K562 (cell line): ENCODE measurements around the gene ASPDH. TPM values are rescaled to one million over a fixed set of nuclear protein-coding genes. Genes with fewer than 3 reads are reported as not detected.

Experiments used
- ATAC-seq: fragments of 200-7000 bp; cut with Tn5 transposase; 3 replicates; pipeline ENCODE4 v1.9.1; 2020; ENCODE audit warnings: moderate library complexity
- BruUV-seq: library from RNA; stranded (reverse); fragments of 400-500 nt; replicated peaks from 2 replicates; lab custom pipeline; 2021; lab: Mats Ljungman, UMichigan
- CTCF ChIA-PET: fragments of 300-600 bp; formaldehyde crosslinking; extraction: SDS; loops from one replicate; lab custom pipeline; 2021; ENCODE audit warnings: low intra/inter-chr PET ratio; lab: Yijun Ruan, JAX
- POLR2A ChIA-PET: fragments of 300-600, 350-650 bp; sonication (Branson Sonifier 250); formaldehyde crosslinking; extraction: SDS; loops from one replicate; lab custom pipeline; 2021; ENCODE audit warnings: antibody characterized with exemption, inconsistent platforms; lab: Yijun Ruan, JAX
- DNase-seq, 4 experiments: peaks; one replicate each; pipeline versions ENCODE4 v3.0.0 to v3.0.0-alpha.2; 2011 to 2018; ENCODE audit warnings: low spot score in 3 of 4, mixed read lengths in 3 of 4; ENCODE audit errors: extremely low read depth in 1 of 4
- FAIRE-seq: peaks from 2 replicates; lab custom pipeline; 2011; peaks lifted over from hg19 to GRCh38; lab: Jason Lieb, UNC
- H2AFZ ChIP-seq: 2 replicates; pipeline ENCODE4 v1.6.0; 2011; ENCODE audit warnings: low read depth, low read length, control low read depth, inconsistent platforms
- H3K27ac ChIP-seq: fragments of 200-600 bp; 3 replicates; pipeline ENCODE4 v1.8.0; 2011; ENCODE audit warnings: low read depth, mild to moderate bottlenecking, control low read depth, inconsistent platforms, low read length, moderate library complexity, mixed read lengths; ENCODE audit errors: extremely low read depth
- H3K27me3 ChIP-seq, 2 experiments: fragments of 300-600 bp in 1 of 2; 2 replicates in 1 of 2; 3 replicates in 1 of 2; pipeline versions ENCODE4 v1.6.0 to v1.8.0; 2011; ENCODE audit warnings: inconsistent platforms in 2 of 2, low read length in 2 of 2, mild to moderate bottlenecking in 1 of 2, mixed read lengths in 1 of 2, moderate library complexity in 1 of 2; ENCODE audit not compliant: control insufficient read depth in 2 of 2, insufficient read depth in 2 of 2
- H3K36me3 ChIP-seq: fragments of 300-600 bp; 3 replicates; pipeline ENCODE4 v1.8.0; 2011; ENCODE audit warnings: mild to moderate bottlenecking, low read length, inconsistent platforms; ENCODE audit not compliant: control insufficient read depth, insufficient read depth
- H3K4me1 ChIP-seq, 2 experiments: fragments of 200-600 bp in 1 of 2; replicated peaks in 1 of 2; 2 replicates in 1 of 2; 3 replicates in 1 of 2; pipeline versions ENCODE4 v1.5.1 to v1.8.0; 2011; ENCODE audit warnings: inconsistent platforms in 2 of 2, low read length in 2 of 2, mild to moderate bottlenecking in 1 of 2, mixed read lengths in 1 of 2, moderate library complexity in 1 of 2; ENCODE audit not compliant: control insufficient read depth in 2 of 2, insufficient read depth in 2 of 2
- H3K4me2 ChIP-seq: 2 replicates; pipeline ENCODE4 v1.6.1; 2011; ENCODE audit warnings: low read length, control low read depth, inconsistent platforms, mixed read lengths; ENCODE audit not compliant: insufficient read depth
- H3K4me3 ChIP-seq: fragments of 200-600 bp; sonication (generic), shearing (Covaris generic); 2 replicates; pipeline ENCODE4 v1.5.1; 2016; ENCODE audit warnings: control low read depth, inconsistent platforms
- H3K79me2 ChIP-seq: fragments of 200-600 bp; 3 replicates; pipeline ENCODE4 v1.8.0; 2011; ENCODE audit warnings: low read length, inconsistent platforms; ENCODE audit not compliant: control insufficient read depth, insufficient read depth
- H3K9ac ChIP-seq, 2 experiments: 2 replicates each; pipeline versions ENCODE4 v1.6.0 to v1.6.1; 2011; ENCODE audit warnings: low read depth in 2 of 2, low read length in 2 of 2, control low read depth in 1 of 2, inconsistent platforms in 1 of 2, mild to moderate bottlenecking in 1 of 2, mixed read lengths in 1 of 2; ENCODE audit not compliant: insufficient read depth in 1 of 2
- H3K9me1 ChIP-seq: one replicate; pipeline ENCODE4 v1.6.0; 2011; ENCODE audit warnings: inconsistent platforms, mild to moderate bottlenecking, low read length, moderate library complexity; ENCODE audit not compliant: control insufficient read depth, insufficient read depth
- H3K9me3 ChIP-seq: replicated peaks from 2 replicates; pipeline ENCODE4 v1.5.1; 2011; ENCODE audit warnings: low read depth, low read length, inconsistent platforms; ENCODE audit not compliant: control insufficient read depth, insufficient read depth
- H4K20me1 ChIP-seq: replicated peaks from 2 replicates; pipeline ENCODE4 v1.6.1; 2011; ENCODE audit warnings: low read length, inconsistent platforms, mixed read lengths; ENCODE audit not compliant: control insufficient read depth, insufficient read depth
- BDP1 ChIP-seq: IDR thresholded peaks from 3 replicates; pipeline ENCODE4 v1.6.1; 2011; ENCODE audit not compliant: insufficient read length, insufficient read depth
- BRF2 ChIP-seq: IDR thresholded peaks from 3 replicates; pipeline ENCODE4 v1.6.1; 2011; ENCODE audit warnings: borderline replicate concordance, mild to moderate bottlenecking; ENCODE audit not compliant: insufficient read length, insufficient read depth
- CREB5 ChIP-seq: fragments of 250-450 bp; sonication (Bioruptor Pico); IDR thresholded peaks from 2 replicates; pipeline ENCODE4 v1.5.0; 2020; ENCODE audit warnings: mild to moderate bottlenecking
- DACH1 ChIP-seq: fragments of 450-650 bp; IDR thresholded peaks from 2 replicates; pipeline ENCODE4 v1.6.1; 2018; ENCODE audit not compliant: partially characterized antibody
- HDAC2 ChIP-seq: fragments of 450-650 bp; IDR thresholded peaks from 2 replicates; pipeline ENCODE4 v1.6.1; 2016; ENCODE audit warnings: mild to moderate bottlenecking
- HDGF ChIP-seq: fragments of 450-650 bp; IDR thresholded peaks from 2 replicates; pipeline ENCODE4 v1.6.1; 2016
- MAZ ChIP-seq, 2 experiments: fragments of 450-650 bp in 1 of 2; sonication (generic) in 1 of 2; formaldehyde crosslinking; IDR thresholded peaks in 1 of 2; conservative IDR thresholded peaks in 1 of 2; 2 replicates each; pipeline versions ENCODE4 v1.4.0 to v1.5.0; 2020; ENCODE audit warnings: mild to moderate bottlenecking in 1 of 2, missing genetic modification reagents in 1 of 2
- NFATC3 ChIP-seq: fragments of 450-650 bp; IDR thresholded peaks from 2 replicates; pipeline ENCODE4 v1.6.1; 2017; ENCODE audit warnings: mild to moderate bottlenecking
- NUFIP1 ChIP-seq: fragments of 450-650 bp; IDR thresholded peaks from 2 replicates; pipeline ENCODE4 v1.6.1; 2018; ENCODE audit not compliant: partially characterized antibody
- PREB ChIP-seq: sonication (generic); formaldehyde crosslinking; IDR thresholded peaks from 2 replicates; pipeline ENCODE4 v1.8.1; 2023; ENCODE audit warnings: mild to moderate bottlenecking, missing genetic modification reagents
- SPI1 ChIP-seq: IDR thresholded peaks from 2 replicates; pipeline ENCODE4 v1.6.1; 2011; ENCODE audit warnings: low read depth, low read length, control low read depth, borderline replicate concordance
- SREBF2 ChIP-seq: sonication (generic); formaldehyde crosslinking; IDR thresholded peaks from 2 replicates; pipeline ENCODE4 v1.4.0; 2020; ENCODE audit warnings: mild to moderate bottlenecking, missing genetic modification reagents
- XRCC3 ChIP-seq: fragments of 450-650 bp; IDR thresholded peaks from 2 replicates; pipeline ENCODE4 v1.6.1; 2017; ENCODE audit warnings: mild to moderate bottlenecking, moderate library complexity
- ZNF280A ChIP-seq: fragments of 450-650 bp; IDR thresholded peaks from 2 replicates; pipeline ENCODE4 v1.6.1; 2018; ENCODE audit warnings: mild to moderate bottlenecking, low read depth; ENCODE audit not compliant: partially characterized antibody
- ZNF644 ChIP-seq: fragments of 200-800 bp; sonication (Bioruptor generic); IDR thresholded peaks from 2 replicates; pipeline ENCODE4 v1.6.1; 2016; ENCODE audit warnings: low read depth, missing genetic modification characterization, missing compliant biosample characterization
- WGBS: fragments of 100-300 bp; shearing (Covaris generic); methylation state at CpG from one replicate; pipeline ENCODE4 v1.1.6; 2016; ENCODE audit warnings: low coverage, mixed read lengths; ENCODE audit not compliant: insufficient coverage; ENCODE audit errors: missing lambda C conversion rate; 5-methylcytosine and 5-hydroxymethylcytosine counted together
- in situ Hi-C: fragments of 300-500 bp; cut with MboI; formaldehyde crosslinking; loops from 4 replicates; pipeline ENCODE4 v1.15.0; 2018; ENCODE audit warnings: inconsistent platforms, mixed read lengths
- intact Hi-C: fragments of 100-400 bp; cut with micrococcal nuclease; formaldehyde crosslinking; loops from 2 replicates; pipeline ENCODE4 v1.14.2; 2022
- polyA plus RNA-seq, 8 experiments: library from polyadenylated mRNA; depleted of rRNA in 4 of 8; stranded (reverse) in 5 of 8; unstranded in 3 of 8; fragments of >200 nt; fragmentation: Nextera tagmentation in 2 of 8; fragmentation: Illumina TruSeq in 1 of 8; extraction: Ambion mirVana in 2 of 8; extraction: Trizol in 1 of 8; gene quantifications; 2 replicates each; pipeline versions ENCODE4 v1.2.1 to v1.2.3, GENCODE V29; 2011 to 2014; ENCODE audit warnings: inconsistent platforms in 1 of 8, missing spikeins in 1 of 8
- total RNA-seq, 7 experiments: library from RNA; depleted of rRNA in 6 of 7; stranded (reverse); fragments of >200 nt in 6 of 7; fragmentation: Illumina TruSeq in 2 of 7; extraction: Trizol in 2 of 7; gene quantifications; 2 replicates each; pipeline versions ENCODE4 v1.2.1 to v1.2.3, GENCODE V29; 2011 to 2021; ENCODE audit warnings: low replicate concordance in 1 of 7
- TF ChIP-seq, protein P1 (sequence below): sonication (generic); formaldehyde crosslinking; IDR thresholded peaks from 2 replicates; pipeline ENCODE4 v1.8.0; 2022; ENCODE audit warnings: mild to moderate bottlenecking, missing genetic modification reagents
- TF ChIP-seq, protein P2 (sequence below): sonication (generic); formaldehyde crosslinking; IDR thresholded peaks from 2 replicates; pipeline ENCODE4 v1.8.0; 2022; ENCODE audit warnings: missing genetic modification reagents, mild to moderate bottlenecking, borderline replicate concordance

ASPDH gene
- total and polyA plus RNA-seq, 9 of the 15 experiments (the other 6 are each of a cell fraction or from before 2014, with no cell fraction given): not detected

DNA sequence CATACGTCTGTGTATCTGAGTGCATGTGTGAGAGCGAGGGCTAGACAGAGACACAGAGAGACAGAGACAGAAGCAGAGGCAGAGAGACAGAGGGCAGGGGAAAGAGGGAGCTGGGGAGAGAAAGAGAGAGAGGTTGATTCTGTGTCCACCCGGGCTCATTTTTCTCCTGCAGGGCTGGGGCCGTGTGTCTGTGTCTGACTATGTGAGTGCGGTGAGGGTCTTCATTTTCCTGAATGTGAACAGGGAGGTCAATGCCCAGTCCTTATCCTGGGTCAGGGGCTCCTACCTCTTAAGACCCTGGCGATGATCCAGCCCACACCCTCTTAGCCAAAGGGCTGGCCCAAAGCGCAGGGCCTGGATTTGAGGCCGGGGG lies 36.9 kb upstream of the ASPDH start:
- 33% methylated on average over 6 of the region's 8 CpGs for WGBS
- POLR2A ChIA-PET: no interaction called here
- TF ChIP-seq XRCC3 (no peak), HDAC2 (no peak), BDP1 (no peak), MAZ (CRISPR knock-in tag; conservative IDR thresholded peaks at IDR 0.05 in 1 of 2, IDR thresholded peaks at IDR 0.05 in 1 of 2) (no peak), ZNF280A (no peak), SREBF2 (CRISPR knock-in tag) (no peak), BRF2 (no peak), DACH1 (no peak), CREB5 (CRISPR knock-in tag) (no peak), ZNF644 (tag) (no peak), HDGF (no peak), NUFIP1 (no peak), PREB (no peak), NFATC3 (no peak), SPI1 (no peak)
- TF ChIP-seq, protein P1, sequence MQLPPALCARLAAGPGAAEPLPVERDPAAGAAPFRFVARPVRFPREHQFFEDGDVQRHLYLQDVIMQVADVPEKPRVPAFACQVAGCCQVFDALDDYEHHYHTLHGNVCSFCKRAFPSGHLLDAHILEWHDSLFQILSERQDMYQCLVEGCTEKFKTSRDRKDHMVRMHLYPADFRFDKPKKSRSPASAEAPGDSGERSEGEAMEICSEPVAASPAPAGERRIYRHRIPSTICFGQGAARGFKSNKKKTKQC (CRISPR knock-in tag): no peak
- TF ChIP-seq, protein P2, sequence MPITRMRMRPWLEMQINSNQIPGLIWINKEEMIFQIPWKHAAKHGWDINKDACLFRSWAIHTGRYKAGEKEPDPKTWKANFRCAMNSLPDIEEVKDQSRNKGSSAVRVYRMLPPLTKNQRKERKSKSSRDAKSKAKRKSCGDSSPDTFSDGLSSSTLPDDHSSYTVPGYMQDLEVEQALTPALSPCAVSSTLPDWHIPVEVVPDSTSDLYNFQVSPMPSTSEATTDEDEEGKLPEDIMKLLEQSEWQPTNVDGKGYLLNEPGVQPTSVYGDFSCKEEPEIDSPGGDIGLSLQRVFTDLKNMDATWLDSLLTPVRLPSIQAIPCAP (CRISPR knock-in tag): no peak

More for the DNA sequence above, 36.9 kb upstream of the ASPDH start:
- BruUV-seq: no TSS peak
- CTCF ChIA-PET: no interaction called here
- Histone ChIP-seq H3K9ac (no peak overlapping the region), H4K20me1 (peaks cover 8% of the 10 kb centered on the region), H3K79me2 (no peaks in the 10 kb centered on the region), H3K36me3 (no peaks in the 10 kb centered on the region), H3K4me1 (peaks cover 0 to 36% of the 10 kb centered on the region in 2 experiments; a peak in 2 of 5 replicates), H3K9me3 (no peaks in the 10 kb centered on the region), H3K27me3 (peaks cover 0 to 32% of the 10 kb centered on the region in 2 experiments; a peak in 3 of 5 replicates), H3K4me3 (no peak overlapping the region), H3K9me1 (no peaks in the 10 kb centered on the region), H3K4me2 (no peak overlapping the region), H3K27ac (no peak overlapping the region), H2AFZ (no peak overlapping the region)
- intact Hi-C loops: no loop called here
- ATAC-seq: no peak
- in situ Hi-C loops: no loop called here
- DNase-seq: no peak
- peak; percentile 56 for FAIRE-seq
